SK-N-SH treated with all-trans-retinoic acid at 6 μM for 48 hours (cell line): ENCODE results near the gene CLDN18.

ENCODE experiments used
- ATAC-seq: fragments of 200-7000 bp; cut with Tn5 transposase; 3 replicates; pipeline ENCODE4 v1.9.1; 2020; ENCODE audit warnings: mild to moderate bottlenecking, moderate library complexity
- ARNTL ChIP-seq: fragments of 450-650 bp; formaldehyde crosslinking; IDR thresholded peaks from 2 replicates; pipeline ENCODE4 v1.5.0; 2020; ENCODE audit warnings: low read depth, mild to moderate bottlenecking, moderate library complexity, borderline replicate concordance
- BACH2 ChIP-seq: fragments of 250-450 bp; sonication (Bioruptor Pico); IDR thresholded peaks from 2 replicates; pipeline ENCODE4 v1.9.0; 2021; ENCODE audit warnings: mild to moderate bottlenecking, borderline replicate concordance
- CSDC2 ChIP-seq: fragments of 250-450 bp; sonication (Bioruptor Pico); IDR thresholded peaks from 2 replicates; pipeline ENCODE4 v1.5.0; 2020; ENCODE audit warnings: mild to moderate bottlenecking, moderate library complexity
- GLIS3 ChIP-seq: fragments of 250-450 bp; sonication (Bioruptor Pico); IDR thresholded peaks from 2 replicates; pipeline ENCODE4 v1.5.0; 2020; ENCODE audit warnings: mild to moderate bottlenecking, moderate library complexity
- ISL1 ChIP-seq: fragments of 250-450 bp; sonication (Bioruptor Pico); IDR thresholded peaks from 2 replicates; pipeline ENCODE4 v2.1.2; 2022; ENCODE audit warnings: mild to moderate bottlenecking, moderate library complexity
- RARB ChIP-seq: fragments of 250-450 bp; sonication (Bioruptor Pico); IDR thresholded peaks from 2 replicates; pipeline ENCODE4 v1.8.0; 2021; ENCODE audit warnings: mild to moderate bottlenecking, moderate library complexity
- SNAI2 ChIP-seq: fragments of 250-450 bp; sonication (Bioruptor Pico); IDR thresholded peaks from 2 replicates; pipeline ENCODE4 v1.5.0; 2020; ENCODE audit warnings: mild to moderate bottlenecking, moderate library complexity
- TCF4 ChIP-seq: fragments of 250-450 bp; sonication (Bioruptor Pico); IDR thresholded peaks from 2 replicates; pipeline ENCODE4 v1.8.0; 2021; ENCODE audit warnings: mild to moderate bottlenecking, moderate library complexity, borderline replicate concordance
- TOX ChIP-seq: fragments of 250-450 bp; sonication (Bioruptor Pico); IDR thresholded peaks from 2 replicates; pipeline ENCODE4 v1.8.0; 2021; ENCODE audit warnings: mild to moderate bottlenecking, moderate library complexity, borderline replicate concordance
- ZC3H10 ChIP-seq: fragments of 250-450 bp; sonication (Bioruptor Pico); IDR thresholded peaks from 2 replicates; pipeline ENCODE4 v1.5.1; 2021; ENCODE audit warnings: mild to moderate bottlenecking, moderate library complexity
- ZFP3 ChIP-seq: fragments of 250-450 bp; sonication (Bioruptor Pico); IDR thresholded peaks from 2 replicates; pipeline ENCODE4 v1.5.0; 2020; ENCODE audit warnings: mild to moderate bottlenecking, moderate library complexity
- ZFP30 ChIP-seq: fragments of 450-650 bp; formaldehyde crosslinking; IDR thresholded peaks from 2 replicates; pipeline ENCODE4 v1.5.0; 2022; ENCODE audit warnings: mild to moderate bottlenecking, moderate library complexity
- ZNF565 ChIP-seq: fragments of 450-650 bp; formaldehyde crosslinking; conservative IDR thresholded peaks from 2 replicates; pipeline ENCODE4 v1.5.0; 2020; ENCODE audit warnings: low read depth, mild to moderate bottlenecking, moderate library complexity
- ZNF70 ChIP-seq: fragments of 450-650 bp; formaldehyde crosslinking; IDR thresholded peaks from 2 replicates; pipeline ENCODE4 v1.5.0; 2020; ENCODE audit warnings: mild to moderate bottlenecking, moderate library complexity
- ZNF8 ChIP-seq: fragments of 450-650 bp; formaldehyde crosslinking; IDR thresholded peaks from 2 replicates; pipeline ENCODE4 v1.5.0; 2020; ENCODE audit warnings: mild to moderate bottlenecking, moderate library complexity
- TF ChIP-seq, protein P1 (sequence below): fragments of 250-450 bp; sonication (Bioruptor Pico); IDR thresholded peaks from 2 replicates; pipeline ENCODE4 v1.8.0; 2021; ENCODE audit warnings: low read depth, mild to moderate bottlenecking, moderate library complexity, borderline replicate concordance
- TF ChIP-seq, protein P2 (sequence below): fragments of 250-450 bp; sonication (Bioruptor Pico); IDR thresholded peaks from 2 replicates; pipeline ENCODE4 v1.5.1; 2021; ENCODE audit warnings: mild to moderate bottlenecking, moderate library complexity
- TF ChIP-seq, protein P3 (sequence below): fragments of 250-450 bp; sonication (Bioruptor Pico); IDR thresholded peaks from 2 replicates; pipeline ENCODE4 v1.8.0; 2020; ENCODE audit warnings: mild to moderate bottlenecking, moderate library complexity, borderline replicate concordance
- TF ChIP-seq, protein P4 (sequence below): fragments of 250-450 bp; sonication (Bioruptor Pico); IDR thresholded peaks from 2 replicates; pipeline ENCODE4 v1.5.1; 2020; ENCODE audit warnings: low read depth, mild to moderate bottlenecking, moderate library complexity

CLDN18 gene

DNA sequence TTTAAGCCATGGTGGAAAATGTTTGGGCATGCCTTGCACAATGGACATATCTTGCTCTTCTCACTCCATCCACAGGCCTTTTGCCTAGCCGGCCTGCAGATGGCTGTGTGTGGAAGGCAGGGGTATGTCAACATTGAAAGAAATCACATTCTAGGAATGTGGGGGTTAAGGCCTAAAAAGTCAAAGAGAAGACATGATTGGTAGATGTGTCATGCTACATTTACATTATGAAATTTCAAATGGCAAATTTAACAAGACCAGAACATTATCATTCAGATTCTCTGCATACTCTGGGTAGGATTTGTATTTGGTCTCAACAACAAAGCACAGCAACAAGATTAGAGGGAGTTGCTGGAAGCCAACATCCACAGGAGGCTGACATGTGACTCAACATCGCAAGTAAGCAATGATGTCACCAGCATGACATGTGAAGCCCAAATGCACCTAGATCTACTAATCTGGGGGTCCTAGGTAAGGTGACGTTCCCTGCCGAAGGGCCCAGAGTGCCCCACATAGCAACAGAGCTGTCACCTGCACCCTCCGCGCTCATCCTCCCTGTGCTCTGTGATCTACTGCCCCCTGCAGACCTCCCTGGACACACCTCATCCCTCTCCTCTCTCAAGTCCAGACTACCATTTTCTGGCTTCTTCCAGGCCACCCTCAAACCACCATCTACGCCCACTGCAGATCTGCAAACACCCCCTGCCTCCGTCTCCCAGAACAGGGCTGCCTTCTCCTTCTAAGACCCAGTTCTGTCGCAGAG is 39.4 kb downstream of the CLDN18 start:
- TF ChIP-seq, protein P1, sequence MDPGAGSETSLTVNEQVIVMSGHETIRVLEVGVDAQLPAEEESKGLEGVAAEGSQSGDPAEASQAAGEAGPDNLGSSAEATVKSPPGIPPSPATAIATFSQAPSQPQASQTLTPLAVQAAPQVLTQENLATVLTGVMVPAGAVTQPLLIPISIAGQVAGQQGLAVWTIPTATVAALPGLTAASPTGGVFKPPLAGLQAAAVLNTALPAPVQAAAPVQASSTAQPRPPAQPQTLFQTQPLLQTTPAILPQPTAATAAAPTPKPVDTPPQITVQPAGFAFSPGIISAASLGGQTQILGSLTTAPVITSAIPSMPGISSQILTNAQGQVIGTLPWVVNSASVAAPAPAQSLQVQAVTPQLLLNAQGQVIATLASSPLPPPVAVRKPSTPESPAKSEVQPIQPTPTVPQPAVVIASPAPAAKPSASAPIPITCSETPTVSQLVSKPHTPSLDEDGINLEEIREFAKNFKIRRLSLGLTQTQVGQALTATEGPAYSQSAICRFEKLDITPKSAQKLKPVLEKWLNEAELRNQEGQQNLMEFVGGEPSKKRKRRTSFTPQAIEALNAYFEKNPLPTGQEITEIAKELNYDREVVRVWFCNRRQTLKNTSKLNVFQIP, result no peak
- TF ChIP-seq, protein P2, sequence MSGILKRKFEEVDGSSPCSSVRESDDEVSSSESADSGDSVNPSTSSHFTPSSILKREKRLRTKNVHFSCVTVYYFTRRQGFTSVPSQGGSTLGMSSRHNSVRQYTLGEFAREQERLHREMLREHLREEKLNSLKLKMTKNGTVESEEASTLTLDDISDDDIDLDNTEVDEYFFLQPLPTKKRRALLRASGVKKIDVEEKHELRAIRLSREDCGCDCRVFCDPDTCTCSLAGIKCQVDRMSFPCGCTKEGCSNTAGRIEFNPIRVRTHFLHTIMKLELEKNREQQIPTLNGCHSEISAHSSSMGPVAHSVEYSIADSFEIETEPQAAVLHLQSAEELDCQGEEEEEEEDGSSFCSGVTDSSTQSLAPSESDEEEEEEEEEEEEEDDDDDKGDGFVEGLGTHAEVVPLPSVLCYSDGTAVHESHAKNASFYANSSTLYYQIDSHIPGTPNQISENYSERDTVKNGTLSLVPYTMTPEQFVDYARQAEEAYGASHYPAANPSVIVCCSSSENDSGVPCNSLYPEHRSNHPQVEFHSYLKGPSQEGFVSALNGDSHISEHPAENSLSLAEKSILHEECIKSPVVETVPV (CRISPR knock-in tag), result no peak
- TF ChIP-seq BACH2 (CRISPR knock-in tag) (no peak), ZNF70 (CRISPR knock-in tag) (no peak), ISL1 (CRISPR knock-in tag) (no peak), ZNF565 (CRISPR knock-in tag) (no peak), ZFP30 (CRISPR knock-in tag) (no peak), TCF4 (CRISPR knock-in tag) (no peak), RARB (CRISPR knock-in tag) (no peak), TOX (CRISPR knock-in tag) (no peak), ZC3H10 (CRISPR knock-in tag) (no peak)
- TF ChIP-seq, protein P3, sequence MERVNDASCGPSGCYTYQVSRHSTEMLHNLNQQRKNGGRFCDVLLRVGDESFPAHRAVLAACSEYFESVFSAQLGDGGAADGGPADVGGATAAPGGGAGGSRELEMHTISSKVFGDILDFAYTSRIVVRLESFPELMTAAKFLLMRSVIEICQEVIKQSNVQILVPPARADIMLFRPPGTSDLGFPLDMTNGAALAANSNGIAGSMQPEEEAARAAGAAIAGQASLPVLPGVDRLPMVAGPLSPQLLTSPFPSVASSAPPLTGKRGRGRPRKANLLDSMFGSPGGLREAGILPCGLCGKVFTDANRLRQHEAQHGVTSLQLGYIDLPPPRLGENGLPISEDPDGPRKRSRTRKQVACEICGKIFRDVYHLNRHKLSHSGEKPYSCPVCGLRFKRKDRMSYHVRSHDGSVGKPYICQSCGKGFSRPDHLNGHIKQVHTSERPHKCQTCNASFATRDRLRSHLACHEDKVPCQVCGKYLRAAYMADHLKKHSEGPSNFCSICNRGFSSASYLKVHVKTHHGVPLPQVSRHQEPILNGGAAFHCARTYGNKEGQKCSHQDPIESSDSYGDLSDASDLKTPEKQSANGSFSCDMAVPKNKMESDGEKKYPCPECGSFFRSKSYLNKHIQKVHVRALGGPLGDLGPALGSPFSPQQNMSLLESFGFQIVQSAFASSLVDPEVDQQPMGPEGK (CRISPR knock-in tag), result no peak
- TF ChIP-seq, all 23 proteins: peak for 0
- no peak for ATAC-seq

DNA sequence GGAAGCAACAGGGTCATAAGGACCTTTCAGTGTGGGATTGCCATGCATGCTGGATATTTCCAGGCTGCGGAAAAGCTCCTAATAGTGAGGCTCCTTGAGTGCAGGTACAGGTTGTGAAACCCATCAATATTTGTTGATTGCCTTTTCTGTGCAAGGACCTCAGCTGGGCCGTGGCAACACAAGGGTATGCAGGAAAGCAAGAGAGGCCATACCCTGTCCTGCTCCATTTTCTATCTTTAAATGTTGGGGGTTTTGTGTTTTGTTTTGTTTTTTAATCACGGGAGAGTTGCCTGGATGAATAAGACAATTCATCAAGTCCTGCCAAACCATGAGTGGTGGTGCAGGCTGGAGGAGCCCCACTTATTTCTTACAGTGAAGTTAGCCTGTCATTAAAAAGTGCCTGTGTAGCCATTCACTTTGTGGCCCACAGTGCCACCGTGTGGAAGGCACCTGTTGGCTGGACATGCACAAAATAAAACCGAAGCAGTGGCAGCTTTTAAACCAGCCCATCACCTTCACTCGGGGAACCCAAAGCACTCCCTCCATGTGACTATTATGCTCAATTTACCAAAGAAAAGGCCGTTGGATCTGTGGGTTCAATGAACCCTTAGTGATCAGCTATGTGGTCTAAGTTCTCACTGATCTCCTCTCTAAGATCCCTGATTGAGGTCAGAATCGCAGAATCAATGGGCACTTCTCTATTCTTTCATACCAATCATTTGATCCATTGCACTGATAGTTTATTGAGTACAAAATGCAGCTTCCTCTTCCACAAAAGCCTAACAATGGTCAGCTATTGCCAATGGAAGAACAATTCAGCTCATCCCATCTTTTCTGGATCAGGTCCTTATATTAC is 42.2 kb downstream of the CLDN18 start:
- TF ChIP-seq GLIS3 (CRISPR knock-in tag), result no peak
- TF ChIP-seq, protein P4, sequence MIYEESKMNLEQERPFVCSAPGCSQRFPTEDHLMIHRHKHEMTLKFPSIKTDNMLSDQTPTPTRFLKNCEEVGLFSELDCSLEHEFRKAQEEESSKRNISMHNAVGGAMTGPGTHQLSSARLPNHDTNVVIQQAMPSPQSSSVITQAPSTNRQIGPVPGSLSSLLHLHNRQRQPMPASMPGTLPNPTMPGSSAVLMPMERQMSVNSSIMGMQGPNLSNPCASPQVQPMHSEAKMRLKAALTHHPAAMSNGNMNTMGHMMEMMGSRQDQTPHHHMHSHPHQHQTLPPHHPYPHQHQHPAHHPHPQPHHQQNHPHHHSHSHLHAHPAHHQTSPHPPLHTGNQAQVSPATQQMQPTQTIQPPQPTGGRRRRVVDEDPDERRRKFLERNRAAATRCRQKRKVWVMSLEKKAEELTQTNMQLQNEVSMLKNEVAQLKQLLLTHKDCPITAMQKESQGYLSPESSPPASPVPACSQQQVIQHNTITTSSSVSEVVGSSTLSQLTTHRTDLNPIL (CRISPR knock-in tag), result no peak
- TF ChIP-seq, protein P1, result no peak
- peak; percentile 94 for ATAC-seq

DNA sequence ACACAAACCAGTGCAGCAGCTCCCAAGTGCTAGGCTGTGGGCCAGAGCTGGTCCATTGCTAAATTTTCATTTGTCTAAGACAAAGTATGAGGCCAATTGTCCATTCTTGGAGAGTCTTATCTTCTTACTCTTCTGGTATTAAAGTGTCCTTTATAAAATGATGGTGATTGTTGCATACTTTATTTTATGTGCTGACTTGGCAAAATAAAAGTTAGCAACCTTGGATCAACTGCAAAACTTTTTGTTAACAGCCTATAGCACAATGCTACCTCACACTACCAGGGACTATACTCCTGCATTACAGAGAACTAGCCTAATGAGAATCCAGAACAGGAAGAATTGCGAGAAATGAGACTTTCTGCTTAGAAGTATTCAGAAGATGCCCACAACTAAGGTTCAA is 44.1 kb downstream of the CLDN18 start:
- no peak for TF ChIP-seq ZFP3 (CRISPR knock-in tag)
- TF ChIP-seq, protein P1, result no peak
- ATAC-seq, result no peak

DNA sequence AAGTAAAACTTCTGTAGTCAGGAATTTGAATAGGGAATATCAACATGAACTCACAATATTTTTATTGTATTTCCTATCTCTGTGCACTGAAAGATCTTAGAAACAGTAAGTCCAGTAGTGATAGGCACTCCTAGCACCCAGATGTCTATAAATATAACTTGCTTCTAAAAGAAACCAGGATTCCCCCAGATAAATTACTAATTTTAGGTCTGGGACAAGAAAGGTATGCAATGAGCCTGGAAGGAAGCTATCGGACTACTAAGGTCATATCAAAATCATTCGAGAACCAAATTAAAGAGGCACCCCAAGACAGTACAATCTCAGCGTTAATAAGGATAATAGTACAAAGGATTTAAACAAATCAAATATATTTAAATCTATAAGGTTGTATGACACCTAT is 47.4 kb downstream of the CLDN18 start:
- TF ChIP-seq ISL1 (CRISPR knock-in tag) (no peak), CSDC2 (CRISPR knock-in tag) (no peak), ZNF70 (CRISPR knock-in tag) (no peak), RARB (CRISPR knock-in tag) (no peak), ZC3H10 (CRISPR knock-in tag) (no peak), SNAI2 (CRISPR knock-in tag) (no peak), ZNF8 (no peak), ARNTL (no peak), TOX (CRISPR knock-in tag) (no peak), TCF4 (CRISPR knock-in tag) (no peak)
- TF ChIP-seq, protein P1, result no peak
- TF ChIP-seq, protein P3 (CRISPR knock-in tag), result no peak
- no peak for ATAC-seq
